ENCODE measurements around the gene KLF12.

Gene KLF12

DNA sequence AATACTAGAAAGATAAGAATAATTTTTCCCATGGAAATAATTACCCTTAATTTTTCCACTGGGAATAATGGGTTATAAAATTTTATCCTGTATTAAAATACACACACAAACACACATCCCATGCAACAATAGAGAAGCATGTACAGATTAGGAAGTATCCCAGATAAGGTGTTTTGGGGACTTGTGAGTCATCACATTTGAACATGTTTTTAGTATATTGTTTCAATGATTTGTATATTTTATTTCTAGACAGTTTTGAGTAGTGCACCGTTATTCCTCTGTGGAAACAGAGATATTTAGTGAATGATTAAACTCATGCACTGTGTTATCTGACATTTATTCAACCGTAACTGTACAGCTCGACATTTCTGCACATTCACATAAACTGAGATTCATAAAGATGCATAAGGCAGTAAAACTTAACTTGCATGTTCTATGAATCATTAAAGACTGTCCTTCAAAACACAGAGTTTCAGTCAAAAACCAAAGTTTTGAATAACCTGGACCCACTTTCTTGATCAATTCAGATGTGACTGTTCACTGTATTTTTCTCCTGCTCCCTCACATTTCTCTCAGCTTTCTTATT lies 30.1 kb downstream of the KLF12 start:
- no peak for DNase-seq (ENCODE audit: low read depth in 1 of 2, low spot score in 1 of 2)

DNA sequence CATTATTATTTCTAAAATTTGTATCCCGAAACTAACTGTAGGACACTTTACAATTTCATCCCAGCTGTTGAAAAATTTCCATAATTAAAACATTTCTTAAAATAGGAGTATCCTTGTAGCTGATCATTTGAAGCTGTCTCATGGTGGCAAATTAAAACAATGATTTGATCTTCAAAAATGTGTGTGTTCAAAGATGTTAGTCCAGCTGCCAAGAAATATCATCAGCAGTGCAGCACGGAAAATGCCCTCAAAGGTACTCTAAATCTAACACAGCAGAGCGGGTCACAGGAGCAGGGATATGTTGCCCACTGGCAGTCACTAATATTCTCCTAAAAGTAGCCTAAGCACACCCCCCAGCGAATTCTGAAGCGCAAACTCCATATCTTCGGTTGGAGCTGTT lies 31.0 kb downstream of the KLF12 start:
- no peak for DNase-seq (ENCODE audit: low read depth in 1 of 2, low spot score in 1 of 2)

DNA sequence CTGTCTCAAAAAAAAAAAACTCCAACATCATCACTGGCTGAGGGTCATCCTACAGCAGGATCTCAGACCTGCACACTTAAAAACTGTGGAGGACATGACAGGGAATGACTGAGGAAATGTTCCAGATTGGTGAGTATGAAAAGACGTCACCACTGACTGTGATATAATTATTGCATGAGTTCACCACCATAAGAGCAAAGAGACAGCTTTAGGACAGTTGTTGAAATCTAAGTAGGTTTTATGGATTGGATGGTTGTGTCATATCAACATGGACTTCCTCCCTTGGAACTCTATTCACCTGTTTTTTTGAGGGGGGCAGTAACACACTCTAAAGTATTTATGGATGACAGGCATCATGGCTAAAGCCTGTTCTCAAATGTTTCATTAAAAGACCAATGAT lies 31.5 kb downstream of the KLF12 start:
- no peak for DNase-seq (ENCODE audit: low read depth in 1 of 2, low spot score in 1 of 2)

DNA sequence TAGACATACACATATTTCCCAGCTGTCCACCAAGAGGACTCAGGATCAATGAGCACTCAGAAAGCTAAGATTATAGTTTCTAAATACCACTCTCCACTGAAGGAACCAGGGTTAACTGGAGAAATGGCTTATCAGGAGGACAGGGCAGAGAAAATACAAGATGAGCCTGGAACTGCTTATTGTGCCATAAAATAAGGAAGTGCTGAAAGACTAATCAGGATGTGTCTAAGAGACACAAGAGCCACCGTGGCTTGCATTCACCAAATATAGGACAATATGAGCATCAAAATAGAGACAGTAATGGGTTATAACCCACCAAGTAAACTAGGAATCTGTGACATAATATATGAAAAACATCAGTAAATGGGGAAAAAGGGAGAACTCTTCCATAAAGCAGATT lies 32.8 kb downstream of the KLF12 start:
- DNase-seq (ENCODE audit: low read depth in 1 of 2, low spot score in 1 of 2) = no peak

DNA sequence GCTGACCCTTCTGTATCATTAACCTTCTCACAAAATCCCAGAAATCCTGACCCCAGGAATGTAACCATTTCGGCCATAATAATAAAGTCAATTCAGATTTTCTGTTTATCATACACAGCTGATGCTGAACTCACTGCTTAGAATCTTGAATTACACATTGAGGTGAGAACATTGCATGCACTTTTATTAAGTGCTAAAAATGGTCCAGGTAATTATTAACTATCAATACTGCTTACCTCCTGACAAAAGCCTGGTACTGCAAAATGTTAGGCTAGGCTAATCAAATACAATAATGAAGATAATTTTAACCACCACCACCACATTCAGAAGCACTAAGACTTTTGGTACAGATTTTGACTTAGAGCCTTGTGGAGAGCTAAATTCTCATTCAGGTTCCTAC lies 36.1 kb downstream of the KLF12 start:
- DNase-seq (ENCODE audit: low read depth in 1 of 2, low spot score in 1 of 2) = no peak

DNA sequence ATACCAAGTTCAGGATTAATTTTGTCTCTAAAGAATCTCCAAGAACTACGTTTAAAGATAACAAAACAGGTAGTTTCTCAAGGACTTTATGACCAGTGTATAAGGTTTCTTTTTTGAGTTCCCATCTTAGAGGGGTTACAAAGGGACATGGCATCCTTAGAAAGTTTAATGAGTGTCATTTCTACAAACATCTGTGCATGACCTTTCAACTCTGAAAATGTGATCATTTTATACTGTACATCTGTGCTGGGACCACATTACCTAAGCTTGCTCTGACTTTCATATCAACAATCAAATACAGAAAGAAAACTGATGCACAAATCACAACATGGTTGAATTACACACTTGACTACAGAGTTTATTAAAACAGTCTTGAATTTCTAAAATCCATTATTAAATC lies 37.1 kb downstream of the KLF12 start:
- no peak for DNase-seq (ENCODE audit: low read depth in 1 of 2, low spot score in 1 of 2)

DNA sequence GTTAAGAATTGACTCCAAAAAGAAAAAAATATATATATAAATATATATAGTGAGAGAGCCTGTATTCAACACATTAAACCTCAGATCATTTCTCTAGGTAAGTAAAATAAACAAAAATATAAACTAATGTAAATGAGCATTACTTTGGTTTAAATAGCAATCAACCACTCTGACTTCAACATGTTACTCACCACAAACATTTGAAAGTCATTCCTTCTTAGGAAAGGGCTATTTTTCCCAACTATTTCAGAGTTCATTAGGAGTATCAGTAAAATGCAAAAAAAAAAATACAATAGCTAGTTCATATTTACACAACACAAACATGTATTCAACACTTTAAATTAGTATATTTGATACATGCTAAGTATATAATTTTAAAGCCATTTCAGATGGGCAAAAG lies 40.5 kb downstream of the KLF12 start:
- no peak for DNase-seq (ENCODE audit: low read depth in 1 of 2, low spot score in 1 of 2)

DNA sequence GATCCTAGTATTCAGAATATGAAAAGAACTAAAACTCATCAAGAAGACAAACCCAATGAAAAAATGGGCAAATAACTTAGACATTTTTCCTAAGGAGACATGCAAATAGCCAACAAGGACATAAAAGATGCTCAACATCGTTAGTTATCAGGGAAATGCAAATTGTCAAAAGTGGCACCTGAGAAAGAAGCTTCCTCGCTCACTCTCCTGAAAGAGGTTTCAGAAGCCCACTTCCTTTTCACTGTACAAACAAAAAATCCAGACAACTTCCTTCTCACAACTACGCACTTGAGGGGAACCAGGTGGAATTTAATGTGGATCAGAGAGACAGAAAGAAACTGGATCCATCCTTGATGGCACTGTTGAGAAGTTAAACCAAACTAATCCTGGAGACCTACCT lies 41.5 kb downstream of the KLF12 start:
- DNase-seq (ENCODE audit: low read depth in 1 of 2, low spot score in 1 of 2) = no peak

DNA sequence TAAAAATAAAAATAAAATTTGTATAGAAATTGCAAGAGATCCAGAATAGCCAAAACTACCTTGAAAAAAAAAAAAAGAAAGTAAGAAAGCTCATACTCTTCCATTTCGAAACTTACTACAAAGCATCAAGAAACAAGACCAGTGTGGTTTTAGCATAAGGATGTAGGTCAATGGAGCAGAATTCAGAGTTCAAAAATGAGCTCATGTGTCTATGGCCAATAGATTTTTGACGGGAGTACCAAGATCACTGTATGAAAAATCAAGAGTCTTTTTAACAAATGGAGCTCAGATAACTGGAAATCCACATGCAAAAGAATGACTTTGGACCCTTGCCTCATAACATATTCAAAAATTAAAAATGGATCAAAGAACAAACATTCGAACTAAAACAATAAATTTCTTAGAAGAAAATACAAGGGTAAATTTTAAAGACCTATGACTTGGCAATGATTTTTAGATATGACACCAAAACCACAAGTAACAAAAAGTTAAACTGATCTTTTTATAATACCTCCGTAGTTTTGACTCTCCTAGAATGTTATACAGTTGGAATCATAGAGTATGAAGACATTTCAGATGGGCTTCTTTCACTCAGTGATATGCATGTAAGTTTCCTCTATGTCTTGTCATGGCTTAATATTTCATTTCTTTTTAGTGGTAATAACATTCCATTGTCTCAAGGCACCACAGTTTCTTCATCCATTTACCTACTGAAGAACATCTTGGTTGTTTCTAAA lies 43.2 kb downstream of the KLF12 start:
- no peak for DNase-seq (ENCODE audit: low read depth in 1 of 2, low spot score in 1 of 2)

DNA sequence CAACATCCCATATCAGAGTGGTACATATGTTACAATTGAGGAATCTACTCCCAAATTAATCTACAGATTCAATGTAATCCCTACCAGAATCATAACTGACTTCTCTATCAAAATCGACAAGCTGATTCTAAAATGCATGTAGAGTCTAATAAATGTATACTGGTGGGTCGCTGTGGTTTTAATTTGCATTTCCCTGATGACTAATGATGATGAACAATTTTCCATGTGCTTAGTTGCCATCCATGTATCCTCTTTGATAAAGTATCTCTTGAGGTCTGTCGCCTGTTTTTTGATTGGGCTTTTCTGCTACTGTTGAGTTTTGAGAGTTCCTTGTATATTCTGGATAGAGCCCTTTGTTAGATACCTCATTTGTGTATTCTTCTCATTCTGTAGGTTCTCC lies 43.8 kb downstream of the KLF12 start:
- DNase-seq (ENCODE audit: low read depth in 1 of 2, low spot score in 1 of 2) = no peak

DNA sequence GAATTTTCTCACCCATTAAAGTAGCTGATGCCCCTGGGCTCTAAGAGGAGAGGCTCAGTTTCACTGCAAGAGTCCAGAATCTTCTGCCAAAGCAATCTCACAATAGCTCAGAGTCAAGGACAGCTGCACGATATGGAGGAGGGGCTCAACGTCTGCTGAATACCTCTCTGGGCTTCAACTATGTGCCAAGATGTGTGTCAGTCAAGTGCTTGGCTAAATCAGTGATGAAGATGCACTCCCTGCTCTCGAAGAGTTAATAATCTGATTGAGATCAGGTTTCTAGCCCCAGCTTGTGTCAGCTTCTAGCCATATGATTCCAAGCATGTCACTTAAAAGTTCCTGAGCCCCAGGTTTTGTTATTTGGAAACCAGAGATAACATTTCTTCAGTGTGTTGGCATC lies 46.8 kb downstream of the KLF12 start:
- DNase-seq (ENCODE audit: low read depth in 1 of 2, low spot score in 1 of 2) = no peak

All from activated T-helper 1 cell treated with anti-CD3 and anti-CD28 coated beads, Interleukin-2, amount 50 U/mL, for 16 hours (primary cell).